T-cell (primary cell): ENCODE data around the gene ERMN. TPM values are rescaled to one million over a fixed set of nuclear protein-coding genes. Genes with fewer than 3 reads are reported as not detected.

Experiments
- ATAC-seq, 4 experiments: fragments of 200-7000 bp in 3 of 4; fragments of 150-1000 bp in 1 of 4; cut with Tn5 transposase; replicated peaks in 1 of 4; 1 replicate in 3 of 4; 2 replicates in 1 of 4; pipeline ENCODE4 v1.10.0; 2021; ENCODE audit warnings: moderate library complexity in 3 of 4, mild to moderate bottlenecking in 2 of 4, moderate number of reproducible peaks in 1 of 4
- CTCF ChIA-PET, 2 donors: fragments of 300-600 bp; sonication (Branson Sonifier 250); formaldehyde crosslinking; loops; one replicate each; lab custom pipeline; 2022; ENCODE audit warnings: antibody characterized with exemption in 2 of 2; lab: Charles Lee
- POLR2A ChIA-PET, 2 donors: fragments of 300-600 bp; sonication (Branson Sonifier 250); formaldehyde crosslinking; loops; one replicate each; lab custom pipeline; 2022; ENCODE audit warnings: antibody characterized with exemption in 2 of 2; lab: Charles Lee
- DNase-seq, 35 experiments: peaks; one replicate each; pipeline versions ENCODE4 v3.0.0 to v3.0.0-alpha.2; 2013 to 2023
- H3K27ac ChIP-seq: one replicate; pipeline ENCODE4 v1.5.1; 2013; ENCODE audit warnings: low read length
- H3K27me3 ChIP-seq, 2 experiments: replicated peaks in 1 of 2; 1 replicate in 1 of 2; 2 replicates in 1 of 2; pipeline versions ENCODE4 v1.6.1 to v1.7.0; 2013; ENCODE audit warnings: low read length in 1 of 2, mixed read lengths in 1 of 2; ENCODE audit not compliant: control insufficient read depth in 2 of 2, insufficient read depth in 2 of 2; ENCODE audit errors: extremely low read depth in 1 of 2
- H3K36me3 ChIP-seq, 2 donors: 1 replicate in 1 of 2; 2 replicates in 1 of 2; pipeline versions ENCODE4 v1.6.1 to v1.7.0; 2013; ENCODE audit warnings: low read length in 1 of 2; ENCODE audit not compliant: control insufficient read depth in 2 of 2, insufficient read depth in 1 of 2; ENCODE audit errors: extremely low read depth in 1 of 2
- H3K4me1 ChIP-seq, 2 experiments: 1 replicate in 1 of 2; 2 replicates in 1 of 2; pipeline versions ENCODE4 v1.6.1 to v1.7.0; 2013; ENCODE audit warnings: low read length in 2 of 2, mixed read lengths in 1 of 2; ENCODE audit not compliant: insufficient read depth in 2 of 2, control insufficient read depth in 1 of 2; ENCODE audit errors: extremely low read depth in 1 of 2
- H3K4me3 ChIP-seq, 2 donors: 1 replicate in 1 of 2; 2 replicates in 1 of 2; pipeline versions ENCODE4 v1.5.1 to v1.7.0; 2013; ENCODE audit warnings: mild to moderate bottlenecking in 2 of 2, low read length in 1 of 2, moderate library complexity in 1 of 2; ENCODE audit not compliant: control insufficient read depth in 1 of 2; ENCODE audit errors: extremely low read depth in 1 of 2
- H3K9me3 ChIP-seq: 2 replicates; pipeline ENCODE4 v1.7.0; 2013
- H3K27ac Mint-ChIP-seq, 2 donors: one replicate each; pipeline ENCODE4 v1.8.0; 2020 to 2021; ENCODE audit warnings: mild to moderate bottlenecking in 2 of 2, mixed read lengths in 2 of 2
- H3K27me3 Mint-ChIP-seq, 2 donors: one replicate each; pipeline ENCODE4 v1.8.0; 2021 to 2022; ENCODE audit warnings: mixed read lengths in 2 of 2
- H3K36me3 Mint-ChIP-seq: one replicate; pipeline ENCODE4 v1.8.0; 2021; ENCODE audit warnings: mixed read lengths
- H3K4me1 Mint-ChIP-seq, 3 donors: one replicate each; pipeline ENCODE4 v1.8.0; 2020 to 2022; ENCODE audit warnings: mixed read lengths in 3 of 3, mild to moderate bottlenecking in 1 of 3
- H3K4me3 Mint-ChIP-seq, 3 donors: one replicate each; pipeline ENCODE4 v1.8.0; 2020 to 2022; ENCODE audit warnings: mild to moderate bottlenecking in 3 of 3, mixed read lengths in 3 of 3, moderate library complexity in 3 of 3
- H3K9me3 Mint-ChIP-seq, 3 donors: one replicate each; pipeline ENCODE4 v1.8.0; 2020 to 2022; ENCODE audit warnings: mixed read lengths in 3 of 3
- WGBS: methylation state at CpG from one replicate; pipeline ENCODE4 v1.1.5; 2013; ENCODE audit warnings: missing lambda C conversion rate; ENCODE audit not compliant: insufficient coverage; 5-methylcytosine and 5-hydroxymethylcytosine counted together
- total RNA-seq, 35 experiments: library from RNA in 6 of 35; stranded (reverse) in 6 of 35; fragments of 120-200 nt in 1 of 35; gene quantifications; one replicate each; pipeline versions ENCODE4 v1.2.1 to v1.2.4 and lab custom pipeline; 2013 to 2026

Gene ERMN
- total RNA-seq, 5 donors from 2014 or later (not counting 1 experiment from before 2014, with no cell fraction given): 2.2 to 12.8 (median 4.3) TPM

- 80% methylated on average over 1 of the region's 2 CpGs for WGBS
- DNase-seq (no peak), ATAC-seq (no peak)
- Histone ChIP-seq H3K36me3 (peaks cover 0 to 4% of the 10 kb centered on the region in 2 donors), H3K4me1 (peaks cover 0 to 9% of the 10 kb centered on the region in 2 experiments), H3K4me3 (no peak overlapping the region), H3K27ac (no peak overlapping the region), H3K27me3 (no peaks in the 10 kb centered on the region), H3K9me3 (no peaks in the 10 kb centered on the region)
- H3K27ac Mint-ChIP-seq: no peak overlapping the region
- ChIA-PET POLR2A (no interaction called here), CTCF (interaction anchor here (0.5 to 1.7 kb wide), 2 partner anchors 17 to 278 kb away, joined by 3 to 4 read pairs; no protein-coding TSS in a partner anchor)
- peaks cover 0 to 9% (median 8%) of the 10 kb centered on the region in 3 donors for H3K4me1 Mint-ChIP-seq
- no peak overlapping the region for H3K4me3 Mint-ChIP-seq
- peaks cover 43% of the 10 kb centered on the region for H3K36me3 Mint-ChIP-seq
- H3K27me3 Mint-ChIP-seq: no peaks in the 10 kb centered on the region
- no peaks in the 10 kb centered on the region for H3K9me3 Mint-ChIP-seq
Observed at GRCh38 chr2:157319795-157320194, 5.8 kb downstream of the ERMN start.

GRCh38 chr2:157318884-157319283, 6.7 kb downstream of the ERMN start:
- ChIA-PET CTCF (interaction anchor here in 1 of 2 donors (1.2 to 1.7 kb wide), 2 partner anchors 9 to 16 kb away, joined by 4 to 7 read pairs; no protein-coding TSS in a partner anchor), POLR2A (interaction anchor here in 1 of 2 donors (0.6 kb wide), 1 partner anchor 654 kb away, joined by 4 read pairs; no protein-coding TSS in a partner anchor)
- DNase-seq (no peak), ATAC-seq (no peak)
- H3K27me3 Mint-ChIP-seq: no peaks in the 10 kb centered on the region
- no peak overlapping the region for H3K27ac Mint-ChIP-seq
- Histone ChIP-seq H3K4me1 (peaks cover 0 to 9% of the 10 kb centered on the region in 2 experiments), H3K27ac (no peak overlapping the region), H3K36me3 (no peaks in the 10 kb centered on the region), H3K4me3 (no peak overlapping the region), H3K9me3 (no peaks in the 10 kb centered on the region), H3K27me3 (no peaks in the 10 kb centered on the region)
- 90% methylated on average over 2 of the region's 2 CpGs for WGBS
- no peak overlapping the region for H3K4me3 Mint-ChIP-seq
- peaks cover 38% of the 10 kb centered on the region for H3K36me3 Mint-ChIP-seq
- H3K4me1 Mint-ChIP-seq: peaks cover 0 to 9% (median 8%) of the 10 kb centered on the region in 3 donors
- H3K9me3 Mint-ChIP-seq: no peaks in the 10 kb centered on the region

- ChIA-PET POLR2A (no interaction called here), CTCF (interaction anchor here (0.6 to 2.7 kb wide), 5 partner anchors 11 to 103 kb away, joined by 3 to 11 read pairs (median 8); partner anchors contain the start of gene ERMN (in 1 of the 2))
- Histone ChIP-seq H3K9me3 (no peaks in the 10 kb centered on the region), H3K36me3 (no peaks in the 10 kb centered on the region), H3K4me3 (no peak overlapping the region), H3K4me1 (no peaks in the 10 kb centered on the region), H3K27ac (no peak overlapping the region), H3K27me3 (no peaks in the 10 kb centered on the region)
- no peak overlapping the region for H3K27ac Mint-ChIP-seq
- H3K27me3 Mint-ChIP-seq: peaks cover 0 to 2% of the 10 kb centered on the region in 2 donors
- no peak overlapping the region for H3K4me3 Mint-ChIP-seq
- peaks cover 16% of the 10 kb centered on the region for H3K36me3 Mint-ChIP-seq
- H3K4me1 Mint-ChIP-seq: no peaks in the 10 kb centered on the region
- WGBS: no CpG with 5 or more reads among the region's 4 CpGs
- DNase-seq: no peak
- no peak for ATAC-seq
- no peaks in the 10 kb centered on the region for H3K9me3 Mint-ChIP-seq
Observed at GRCh38 chr2:157315901-157316300, 9.7 kb downstream of the ERMN start.

GRCh38 chr2:157312866-157313486, 12.6 kb downstream of the ERMN start:
- Mint-ChIP-seq H3K9me3 (no peaks in the 10 kb centered on the region), H3K4me1 (no peaks in the 10 kb centered on the region), H3K27me3 (peaks cover 0 to 2% of the 10 kb centered on the region in 2 donors), H3K36me3 (no peaks in the 10 kb centered on the region), H3K27ac (no peak overlapping the region), H3K4me3 (no peak overlapping the region)
- DNase-seq (no peak), ATAC-seq (no peak)
- CTCF ChIA-PET: no interaction called here
- no peak overlapping the region for H3K4me3 ChIP-seq
- H3K27me3 ChIP-seq: no peaks in the 10 kb centered on the region
- no CpG with 5 or more reads among the region's 1 CpG for WGBS
- POLR2A ChIA-PET: no interaction called here
- no peaks in the 10 kb centered on the region for H3K9me3 ChIP-seq
- no peak overlapping the region for H3K27ac ChIP-seq
- no peaks in the 10 kb centered on the region for H3K36me3 ChIP-seq
- H3K4me1 ChIP-seq: no peaks in the 10 kb centered on the region

GRCh38 chr2:157311706-157312105, 13.9 kb downstream of the ERMN start:
- Histone ChIP-seq H3K4me1 (peaks cover 0 to 2% of the 10 kb centered on the region in 2 experiments), H3K4me3 (no peak overlapping the region), H3K36me3 (no peaks in the 10 kb centered on the region), H3K9me3 (no peaks in the 10 kb centered on the region), H3K27me3 (no peaks in the 10 kb centered on the region), H3K27ac (no peak overlapping the region)
- ChIA-PET POLR2A (interaction anchor here in 1 of 2 donors (0.7 kb wide), 1 partner anchor 1180 kb away, joined by 3 read pairs; no protein-coding TSS in a partner anchor), CTCF (interaction anchor here (0.7 to 1.9 kb wide), 4 partner anchors 9 to 546 kb away, joined by 3 to 5 read pairs (median 4); no protein-coding TSS in a partner anchor)
- ATAC-seq: no peak
- peaks cover 2 to 8% (median 3%) of the 10 kb centered on the region in 3 donors for H3K4me1 Mint-ChIP-seq
- no CpG with 5 or more reads among the region's 1 CpG for WGBS
- H3K36me3 Mint-ChIP-seq: no peaks in the 10 kb centered on the region
- no peak overlapping the region for H3K27ac Mint-ChIP-seq
- H3K27me3 Mint-ChIP-seq: peaks cover 0 to 2% of the 10 kb centered on the region in 2 donors
- no peak overlapping the region for H3K4me3 Mint-ChIP-seq
- no peak for DNase-seq
- H3K9me3 Mint-ChIP-seq: no peaks in the 10 kb centered on the region

GRCh38 chr2:157309878-157310277, 15.7 kb downstream of the ERMN start:
- Mint-ChIP-seq H3K4me1 (peaks cover 6 to 12% (median 9%) of the 10 kb centered on the region in 3 donors), H3K36me3 (no peaks in the 10 kb centered on the region), H3K9me3 (no peaks in the 10 kb centered on the region), H3K27me3 (peaks cover 0 to 2% of the 10 kb centered on the region in 2 donors), H3K27ac (no peak overlapping the region), H3K4me3 (no peak overlapping the region)
- H3K27me3 ChIP-seq: no peaks in the 10 kb centered on the region
- H3K9me3 ChIP-seq: no peaks in the 10 kb centered on the region
- H3K4me3 ChIP-seq: no peak overlapping the region
- DNase-seq: no peak
- H3K4me1 ChIP-seq: peaks cover 0 to 2% of the 10 kb centered on the region in 2 experiments
- WGBS: no CpG with 5 or more reads among the region's 2 CpGs
- ChIA-PET CTCF (interaction anchor here (0.6 to 1.9 kb wide), 2 partner anchors 18 to 1473 kb away, joined by 3 to 5 read pairs; no protein-coding TSS in a partner anchor), POLR2A (interaction anchor here in 1 of 2 donors (0.6 kb wide), 1 partner anchor 9 kb away, joined by 3 read pairs; no protein-coding TSS in a partner anchor)
- no peak overlapping the region for H3K27ac ChIP-seq
- no peaks in the 10 kb centered on the region for H3K36me3 ChIP-seq
- no peak for ATAC-seq
